ENCODE data around the gene CIDEC.

CIDEC gene

DNA sequence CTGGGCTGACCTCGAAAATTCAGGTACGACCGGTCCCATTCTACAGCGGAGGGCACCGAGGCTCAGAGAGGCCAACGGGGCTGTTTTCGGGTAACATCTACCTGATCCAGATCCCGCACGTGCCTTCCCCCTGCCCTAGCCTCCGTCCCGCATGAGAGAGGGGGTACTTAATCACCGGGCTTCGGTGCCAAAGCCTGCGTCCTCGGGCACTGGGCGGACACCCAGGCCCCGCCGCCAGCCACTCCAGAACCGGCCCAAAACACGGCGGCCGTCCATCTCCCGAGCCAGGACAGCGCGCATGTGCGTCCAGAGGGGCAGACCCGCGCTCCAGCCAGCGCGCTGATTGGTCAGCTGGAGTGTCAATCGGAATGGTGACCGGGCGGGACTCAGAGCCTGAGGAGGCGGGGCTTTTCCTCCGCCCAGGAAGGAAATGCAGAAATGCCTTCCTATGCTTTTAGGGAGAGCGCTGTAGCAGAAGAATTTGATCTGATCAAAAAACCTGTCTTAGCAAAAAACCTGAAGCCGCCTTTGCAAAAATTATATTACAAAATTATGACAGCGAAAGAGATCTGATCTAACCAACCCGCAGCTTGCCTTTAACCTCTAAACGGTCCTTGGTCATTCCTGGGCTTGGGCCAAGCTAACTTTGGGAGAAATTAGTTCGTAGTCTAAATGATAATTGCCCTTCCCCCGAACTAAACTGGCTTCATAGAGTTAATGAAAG is 36.2 kb downstream of the CIDEC start, which contains the start of gene RPUSD3:
TSS of gene RPUSD3 (minus strand) at position 294 of the 724 bp plus-strand sequence. CDS start at position 276, 18 bp downstream.
- DNase-seq (ENCODE audit: low read depth): peak; percentile 90

DNA sequence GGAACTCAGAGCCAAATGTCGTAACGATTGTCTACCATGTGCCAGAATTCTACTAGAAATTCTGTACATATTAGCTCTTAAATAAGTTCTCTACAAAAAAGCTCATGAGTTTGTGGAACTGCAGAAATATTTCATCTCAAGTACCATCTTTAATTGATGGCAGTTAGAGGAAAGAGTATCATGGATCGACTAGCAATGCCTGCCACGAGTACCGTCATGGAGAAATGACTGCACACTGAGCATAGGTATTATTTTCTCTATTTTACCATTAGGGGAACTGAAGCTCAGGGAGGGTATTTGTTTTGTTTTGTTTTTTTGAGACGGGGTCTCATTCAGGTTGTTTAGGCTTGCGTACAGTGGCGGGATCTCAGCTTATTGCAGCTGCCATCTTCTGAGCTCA is 39.0 kb downstream of the CIDEC start:
- no peak for DNase-seq (ENCODE audit: low read depth)

- DNase-seq (ENCODE audit: low read depth): no peak
These were observed 41.2 kb downstream of the CIDEC start for GRCh38 chr3:9838856-9839255.

DNA sequence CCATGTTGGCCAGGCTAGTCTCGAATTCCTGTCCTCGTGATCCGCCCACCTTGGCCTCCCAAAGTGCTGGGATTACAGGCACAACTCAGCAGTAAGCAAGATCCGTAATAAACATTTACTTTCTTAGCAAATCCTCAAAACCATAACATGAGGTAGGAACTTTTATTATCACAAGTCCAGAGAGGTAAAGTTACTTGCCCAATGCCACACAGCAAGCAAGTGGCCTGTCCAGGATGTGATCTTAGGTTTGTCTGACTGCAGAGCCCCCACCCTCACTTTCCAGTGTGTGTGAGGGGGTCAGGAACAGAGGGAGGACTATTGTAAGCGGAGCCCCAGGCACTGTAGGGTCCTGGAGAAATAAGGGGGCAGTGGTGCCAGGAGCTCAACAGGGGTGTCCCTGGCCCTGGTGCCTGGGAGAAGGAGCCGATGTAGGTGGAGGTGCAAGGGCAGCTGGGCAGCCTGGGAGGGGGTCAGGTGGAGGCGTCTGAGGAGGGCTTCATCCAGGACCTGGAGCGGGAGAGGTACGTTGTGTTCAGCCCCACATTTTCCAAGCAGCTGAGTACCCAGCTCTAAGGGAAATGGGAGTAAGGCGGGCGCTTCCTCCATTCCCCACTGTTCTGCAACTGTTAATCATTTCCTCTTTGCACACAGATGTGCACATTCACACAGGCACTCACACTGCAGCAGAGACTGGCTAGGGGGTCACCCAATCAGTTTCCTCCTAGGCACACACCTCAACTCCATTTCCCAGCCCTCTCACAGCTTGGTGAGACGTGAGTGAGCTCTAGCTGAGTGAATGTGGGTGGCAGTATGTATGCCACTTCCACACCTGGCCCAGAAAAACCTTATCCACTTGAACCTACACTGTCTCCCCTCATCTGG is 42.1 kb downstream of the CIDEC start:
- DNase-seq (ENCODE audit: low read depth): no peak

DNA sequence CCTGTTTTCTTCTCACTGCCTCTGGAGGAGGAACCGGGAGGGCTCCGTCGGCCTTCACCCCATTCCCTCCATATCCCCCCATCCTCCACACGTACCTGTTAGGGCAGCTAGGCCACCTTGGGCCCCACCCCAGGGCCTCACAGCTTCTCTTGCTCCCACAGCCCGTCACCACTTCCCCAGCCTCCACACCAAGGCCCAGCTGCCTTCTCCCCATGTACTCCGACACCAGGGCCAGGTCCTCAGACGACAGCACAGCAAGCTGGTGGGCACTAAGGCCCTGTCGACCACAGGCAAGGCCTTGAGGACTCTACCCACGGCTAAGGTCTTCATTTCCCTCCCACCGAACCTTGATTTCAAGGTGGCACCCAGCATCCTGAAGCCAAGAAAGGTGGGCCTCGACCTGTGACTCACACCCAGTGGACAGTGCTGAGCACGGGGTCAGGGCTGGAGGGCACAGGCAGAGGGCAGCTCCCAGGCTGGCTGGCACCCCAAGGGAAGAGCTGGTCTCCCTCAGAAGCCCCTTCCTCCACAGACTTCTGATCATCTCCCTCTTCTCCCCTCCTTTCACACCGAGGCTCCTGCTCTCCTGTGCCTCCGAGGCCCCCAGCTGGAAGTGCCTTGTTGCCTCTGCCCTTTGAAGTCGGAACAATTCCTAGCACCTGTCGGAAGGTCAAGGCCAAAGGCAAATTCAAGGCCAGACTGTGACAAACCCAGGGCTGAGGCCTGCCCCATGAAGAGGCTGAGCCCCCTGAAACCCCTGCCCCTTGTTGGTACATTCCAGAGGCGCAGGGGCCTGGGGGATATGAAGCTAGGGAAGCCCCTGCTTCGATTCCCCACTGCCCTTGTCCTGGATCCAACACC is 45.3 kb downstream of the CIDEC start:
- no peak for DNase-seq (ENCODE audit: low read depth)

DNA sequence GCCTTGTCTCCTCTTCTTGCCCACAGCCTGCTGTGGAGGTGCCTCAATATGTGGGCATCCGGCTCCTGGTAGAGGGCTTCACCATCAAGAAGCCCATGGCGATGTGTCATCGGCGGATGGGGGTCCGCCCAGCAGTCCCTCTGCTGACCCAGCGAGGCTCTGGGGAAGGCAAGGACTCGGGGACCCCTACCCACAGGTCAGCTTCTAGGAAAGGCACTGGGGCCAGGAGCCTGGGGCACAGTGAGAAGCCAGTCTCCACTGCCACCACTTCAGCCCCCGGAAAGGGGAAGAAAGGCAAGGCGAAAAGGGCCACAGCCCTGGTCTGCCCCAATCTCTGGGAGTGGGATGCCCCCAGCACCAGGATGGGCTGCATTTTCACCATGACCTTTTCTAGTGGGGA is 47.0 kb downstream of the CIDEC start:
- no peak for DNase-seq (ENCODE audit: low read depth)

- DNase-seq (ENCODE audit: low read depth): no peak
These were observed 48.8 kb downstream of the CIDEC start for GRCh38 chr3:9831253-9831652.

- no peak for DNase-seq (ENCODE audit: low read depth)
These were observed 51.0 kb downstream of the CIDEC start for GRCh38 chr3:9828801-9829755.

DNA sequence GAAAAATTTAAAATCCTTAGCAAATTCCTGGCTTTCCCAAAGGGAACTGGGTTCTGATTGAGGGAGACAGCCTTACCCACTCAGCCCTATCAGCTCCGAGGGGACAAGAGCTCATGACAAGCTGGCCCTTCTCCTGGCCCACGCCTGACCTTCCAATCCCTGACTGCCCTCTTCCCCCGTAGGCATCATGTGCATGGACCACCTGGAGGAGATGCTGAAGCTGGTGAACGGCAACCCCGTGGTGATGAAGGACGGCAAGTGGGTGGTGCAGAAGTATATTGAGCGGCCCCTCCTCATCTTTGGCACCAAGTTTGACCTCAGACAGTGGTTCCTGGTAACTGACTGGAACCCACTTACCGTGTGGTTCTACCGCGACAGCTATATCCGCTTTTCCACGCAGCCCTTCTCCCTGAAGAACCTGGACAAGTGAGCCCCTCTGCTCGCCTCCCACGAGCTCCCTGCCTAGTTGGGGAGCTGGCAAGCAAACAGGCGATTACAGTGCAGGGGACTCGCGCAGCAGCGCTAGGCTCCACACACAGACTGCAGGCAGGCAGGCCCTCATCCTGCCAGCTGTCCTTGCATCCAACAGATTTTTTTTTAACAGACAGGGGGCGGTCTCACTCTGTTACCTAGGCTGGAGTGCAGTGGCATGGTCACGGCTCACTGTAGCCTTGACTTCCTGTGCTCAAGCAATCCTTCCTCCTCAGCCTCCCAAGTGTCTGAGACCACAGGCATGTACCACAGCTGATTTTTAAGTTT is 53.1 kb downstream of the CIDEC start:
- no peak for DNase-seq (ENCODE audit: low read depth)

DNA sequence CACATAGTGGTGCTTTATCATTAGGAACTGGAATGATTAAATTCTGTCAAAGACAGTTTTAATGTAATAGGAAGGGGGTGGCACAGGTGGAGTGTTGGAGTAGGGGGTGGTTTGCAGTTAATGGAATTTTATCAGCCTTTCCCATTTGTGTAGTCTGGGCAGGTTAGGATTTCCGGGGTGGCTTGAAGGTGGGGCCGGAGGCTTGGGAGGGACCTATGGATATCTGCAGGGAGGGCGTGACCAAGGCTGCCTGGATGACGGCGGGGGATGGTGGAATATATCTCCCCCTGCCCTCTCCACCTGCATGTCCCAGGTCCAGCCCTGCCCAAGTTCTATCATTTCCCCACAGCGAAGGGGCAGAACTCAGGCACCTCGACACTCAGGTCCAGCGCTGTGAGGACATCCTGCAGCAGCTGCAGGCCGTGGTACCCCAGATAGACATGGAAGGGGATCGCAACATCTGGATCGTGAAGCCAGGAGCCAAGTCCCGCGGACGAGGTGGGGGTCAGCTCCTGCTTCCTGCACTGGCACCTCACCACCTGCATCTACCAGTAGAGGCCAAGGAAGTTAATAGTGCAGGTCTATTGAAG is 54.5 kb downstream of the CIDEC start:
- DNase-seq (ENCODE audit: low read depth): no peak

DNA sequence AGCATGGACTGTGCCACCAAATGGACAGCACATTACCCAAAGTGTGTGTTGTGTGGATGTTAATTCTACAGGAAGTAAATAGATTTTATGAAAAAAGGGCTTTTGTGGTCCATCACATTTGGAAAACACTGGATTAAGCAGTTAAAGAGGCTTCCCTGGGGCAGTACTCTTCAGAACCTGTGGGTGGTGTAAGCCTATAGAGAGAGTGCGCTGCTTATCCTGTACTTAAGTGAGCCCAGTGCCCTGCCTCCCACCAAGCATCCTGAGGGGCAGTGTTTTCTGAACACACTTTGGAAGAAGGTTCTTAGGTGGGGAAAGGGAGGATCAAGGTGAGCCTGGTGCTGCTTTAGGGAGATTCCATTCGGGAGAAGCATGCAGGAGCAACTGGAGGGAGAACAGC is 59.1 kb downstream of the CIDEC start:
- no peak for DNase-seq (ENCODE audit: low read depth)

- DNase-seq (ENCODE audit: low read depth): no peak
These were observed 59.5 kb downstream of the CIDEC start for GRCh38 chr3:9820543-9820942.

DNA sequence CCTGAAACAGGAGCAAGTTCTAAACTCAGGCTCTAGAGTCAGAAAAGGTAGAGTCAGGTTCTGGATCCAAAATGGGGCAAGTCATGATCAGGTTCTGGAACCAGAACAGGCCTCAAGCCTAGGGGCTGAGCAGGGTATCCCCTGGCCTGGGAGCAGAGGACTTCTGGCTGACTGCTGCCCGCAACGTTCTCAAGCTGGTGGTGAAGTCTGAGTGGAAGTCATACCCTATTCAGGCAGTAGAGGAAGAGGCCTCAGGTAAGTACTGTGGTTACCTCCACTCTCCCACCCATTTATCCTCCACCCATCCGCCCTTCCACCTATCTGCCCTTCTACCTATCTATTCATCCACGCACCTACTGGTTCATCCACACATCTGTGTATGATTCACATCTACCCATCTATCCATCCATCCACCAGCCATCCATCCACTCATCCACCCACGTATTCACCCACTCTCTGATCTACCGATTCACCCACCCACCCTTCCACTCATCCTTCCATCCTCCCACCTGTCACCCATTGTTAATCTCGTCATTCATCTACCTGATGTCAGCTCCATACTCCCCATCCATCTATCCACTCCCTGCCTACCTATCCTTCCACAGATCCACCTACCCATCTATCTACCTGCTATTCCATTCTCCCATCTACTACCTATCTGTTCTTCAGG is 61.3 kb downstream of the CIDEC start:
- no peak for DNase-seq (ENCODE audit: low read depth)

DNA sequence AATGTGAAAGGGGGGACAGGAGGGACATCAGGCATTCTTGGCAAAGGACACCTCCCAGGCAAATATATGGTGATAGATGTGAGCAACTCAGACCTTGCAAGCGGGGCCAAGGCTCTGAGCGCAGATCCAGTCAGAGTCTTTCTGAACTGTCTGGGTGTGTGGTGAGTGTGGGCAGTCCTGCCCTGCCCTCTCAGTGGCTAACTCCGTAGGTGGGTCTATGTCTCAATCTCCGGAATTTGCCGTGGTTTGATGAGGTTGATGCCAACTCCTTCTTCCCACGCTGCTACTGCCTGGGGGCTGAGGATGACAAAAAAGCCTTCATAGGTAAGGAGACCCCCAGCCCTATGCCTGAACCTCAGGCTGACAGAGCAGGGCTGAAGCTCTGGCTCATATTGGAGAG is 62.6 kb downstream of the CIDEC start:
- no peak for DNase-seq (ENCODE audit: low read depth)
